ENCODE data around the gene GPR183.
A peak's percentile ranks its signal among the peaks of the same experiment; 100 is the strongest.

GPR183 gene

GRCh38 chr13:99294958-99295357 lies 12.2 kb downstream of the GPR183 start:
- no peak for DNase-seq (ENCODE audit: low spot score)

GRCh38 chr13:99294198-99294597 lies 13.0 kb downstream of the GPR183 start:
- DNase-seq (ENCODE audit: low spot score), result no peak

- no peak for DNase-seq (ENCODE audit: low spot score)
Observed at GRCh38 chr13:99293178-99293577, 14.0 kb downstream of the GPR183 start.

GRCh38 chr13:99290894-99291293 lies 16.3 kb downstream of the GPR183 start:
- no peak for DNase-seq (ENCODE audit: low spot score)

- DNase-seq (ENCODE audit: low spot score), result peak; percentile 86
Observed at GRCh38 chr13:99289674-99290337, 17.4 kb downstream of the GPR183 start.

GRCh38 chr13:99289271-99289670 lies 17.9 kb downstream of the GPR183 start:
- DNase-seq (ENCODE audit: low spot score), result no peak

- no peak for DNase-seq (ENCODE audit: low spot score)
Observed at GRCh38 chr13:99288089-99288488, 19.1 kb downstream of the GPR183 start.

GRCh38 chr13:99287551-99287950 lies 19.6 kb downstream of the GPR183 start:
- DNase-seq (ENCODE audit: low spot score), result no peak

GRCh38 chr13:99285432-99286182 lies 21.6 kb downstream of the GPR183 start:
- DNase-seq (ENCODE audit: low spot score), result no peak

GRCh38 chr13:99282264-99283231 lies 24.7 kb downstream of the GPR183 start:
- peak; percentile 71 for DNase-seq (ENCODE audit: low spot score)

GRCh38 chr13:99281811-99282263 lies 25.4 kb downstream of the GPR183 start:
- DNase-seq (ENCODE audit: low spot score), result peak; percentile 75

- DNase-seq (ENCODE audit: low spot score), result no peak
Observed at GRCh38 chr13:99280166-99280565, 27.0 kb downstream of the GPR183 start.

- DNase-seq (ENCODE audit: low spot score), result no peak
Observed at GRCh38 chr13:99279637-99280036, 27.6 kb downstream of the GPR183 start.

- no peak for DNase-seq (ENCODE audit: low spot score)
Observed at GRCh38 chr13:99278843-99279242, 28.4 kb downstream of the GPR183 start.

GRCh38 chr13:99278200-99278599 lies 29.0 kb downstream of the GPR183 start:
- no peak for DNase-seq (ENCODE audit: low spot score)

GRCh38 chr13:99277629-99278028 lies 29.6 kb downstream of the GPR183 start:
- DNase-seq (ENCODE audit: low spot score), result no peak

- no peak for DNase-seq (ENCODE audit: low spot score)
Observed at GRCh38 chr13:99276706-99277105, 30.5 kb downstream of the GPR183 start.

GRCh38 chr13:99275093-99275469 lies 32.1 kb downstream of the GPR183 start:
- DNase-seq (ENCODE audit: low spot score), result peak; percentile 65

GRCh38 chr13:99273128-99273527 lies 34.1 kb downstream of the GPR183 start:
- DNase-seq (ENCODE audit: low spot score), result peak; percentile 75

GRCh38 chr13:99272481-99272880 lies 34.7 kb downstream of the GPR183 start:
- DNase-seq (ENCODE audit: low spot score), result no peak

GRCh38 chr13:99271249-99271648 lies 36.0 kb downstream of the GPR183 start:
- DNase-seq (ENCODE audit: low spot score), result no peak

GRCh38 chr13:99270518-99270917 lies 36.7 kb downstream of the GPR183 start:
- no peak for DNase-seq (ENCODE audit: low spot score)

Measured in CD4-positive, alpha-beta T cell treated with Interleukin-15 for 4 hours (primary cell).